ENCODE measurements around the gene HPN. TPM values are rescaled to one million over a fixed set of nuclear protein-coding genes. Genes with fewer than 3 reads are reported as not detected.

HPN gene
- total and polyA plus RNA-seq, 2 experiments from 2014 or later = 14.0 to 17.4 TPM

DNA sequence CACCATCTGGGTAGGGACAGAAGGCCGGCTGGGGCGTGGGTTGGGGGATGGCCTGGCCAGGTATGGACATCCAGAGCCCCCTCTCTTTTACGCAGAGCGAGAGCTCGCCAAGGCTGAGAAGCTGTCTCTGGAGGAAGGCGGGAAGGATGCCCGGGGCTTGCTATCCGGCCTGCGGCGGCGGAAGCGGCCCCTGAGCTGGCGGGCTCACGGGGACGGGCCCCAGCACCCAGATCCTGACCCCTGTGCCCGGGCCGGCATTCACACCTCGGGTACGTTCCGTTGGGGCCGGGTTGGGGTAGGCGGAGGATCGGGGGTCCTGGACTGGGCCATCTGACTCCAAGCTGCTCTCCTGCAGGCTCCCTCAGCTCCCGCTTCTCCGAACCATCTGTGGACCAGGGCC lies 19.9 kb upstream of the HPN start:
- H2AFZ ChIP-seq = no peak overlapping the region
- no peak overlapping the region for H3K27ac ChIP-seq (ENCODE audit: low read depth)
- ATAC-seq (no peak), DNase-seq (ENCODE audit: low spot score) (no peak)
- H3K4me2 ChIP-seq = no peak overlapping the region
- no peak for TF ChIP-seq CREB1 (CRISPR knock-in tag; IDR thresholded peaks at IDR 0.05; ENCODE audit: low read depth)
- TF ChIP-seq EZH2 (IDR thresholded peaks at IDR 0.05; ENCODE audit: low read depth, unreplicated experiment) = no peak
- TF ChIP-seq, protein P1, sequence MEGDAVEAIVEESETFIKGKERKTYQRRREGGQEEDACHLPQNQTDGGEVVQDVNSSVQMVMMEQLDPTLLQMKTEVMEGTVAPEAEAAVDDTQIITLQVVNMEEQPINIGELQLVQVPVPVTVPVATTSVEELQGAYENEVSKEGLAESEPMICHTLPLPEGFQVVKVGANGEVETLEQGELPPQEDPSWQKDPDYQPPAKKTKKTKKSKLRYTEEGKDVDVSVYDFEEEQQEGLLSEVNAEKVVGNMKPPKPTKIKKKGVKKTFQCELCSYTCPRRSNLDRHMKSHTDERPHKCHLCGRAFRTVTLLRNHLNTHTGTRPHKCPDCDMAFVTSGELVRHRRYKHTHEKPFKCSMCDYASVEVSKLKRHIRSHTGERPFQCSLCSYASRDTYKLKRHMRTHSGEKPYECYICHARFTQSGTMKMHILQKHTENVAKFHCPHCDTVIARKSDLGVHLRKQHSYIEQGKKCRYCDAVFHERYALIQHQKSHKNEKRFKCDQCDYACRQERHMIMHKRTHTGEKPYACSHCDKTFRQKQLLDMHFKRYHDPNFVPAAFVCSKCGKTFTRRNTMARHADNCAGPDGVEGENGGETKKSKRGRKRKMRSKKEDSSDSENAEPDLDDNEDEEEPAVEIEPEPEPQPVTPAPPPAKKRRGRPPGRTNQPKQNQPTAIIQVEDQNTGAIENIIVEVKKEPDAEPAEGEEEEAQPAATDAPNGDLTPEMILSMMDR (conservative IDR thresholded peaks at IDR 0.05; ENCODE audit: low read depth in 2 of 2) = no peak
- TF ChIP-seq POLR2AphosphoS5 (IDR thresholded peaks at IDR 0.05; ENCODE audit: low read depth) = 0 out of 2 replicates have a peak, but pooled peaks have one; percentile 15
- no peak for TF ChIP-seq NANOG (IDR thresholded peaks at IDR 0.05; ENCODE audit: borderline replicate concordance)
- TF ChIP-seq, protein P2, sequence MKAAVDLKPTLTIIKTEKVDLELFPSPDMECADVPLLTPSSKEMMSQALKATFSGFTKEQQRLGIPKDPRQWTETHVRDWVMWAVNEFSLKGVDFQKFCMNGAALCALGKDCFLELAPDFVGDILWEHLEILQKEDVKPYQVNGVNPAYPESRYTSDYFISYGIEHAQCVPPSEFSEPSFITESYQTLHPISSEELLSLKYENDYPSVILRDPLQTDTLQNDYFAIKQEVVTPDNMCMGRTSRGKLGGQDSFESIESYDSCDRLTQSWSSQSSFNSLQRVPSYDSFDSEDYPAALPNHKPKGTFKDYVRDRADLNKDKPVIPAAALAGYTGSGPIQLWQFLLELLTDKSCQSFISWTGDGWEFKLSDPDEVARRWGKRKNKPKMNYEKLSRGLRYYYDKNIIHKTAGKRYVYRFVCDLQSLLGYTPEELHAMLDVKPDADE (IDR thresholded peaks at IDR 0.05) = no peak
- TF ChIP-seq ZNF114 (CRISPR knock-in tag; IDR thresholded peaks at IDR 0.05) = no peak
- peaks cover 21% of the 10 kb centered on the region for H3F3A ChIP-seq (replicated peaks; ENCODE audit: low read depth)
- no peaks in the 10 kb centered on the region; the same call in 2 of the 3 replicates for H3K9me3 Mint-ChIP-seq
- peaks cover 5% of the 10 kb centered on the region for H3K27me3 Mint-ChIP-seq (ENCODE audit: insufficient read depth, low read depth, poor library complexity)
- H3K4me3 Mint-ChIP-seq = no peak overlapping the region
- H3K4me3 ChIP-seq = no peak overlapping the region
- no peaks in the 10 kb centered on the region for H3K4me1 ChIP-seq (ENCODE audit: insufficient read depth)
- H3K27ac Mint-ChIP-seq = no peak overlapping the region
- no peaks in the 10 kb centered on the region for H3K9me2 ChIP-seq (ENCODE audit: insufficient read depth)
- no peaks in the 10 kb centered on the region for H3K79me2 ChIP-seq (replicated peaks; ENCODE audit: insufficient read depth)
- peaks cover 61% of the 10 kb centered on the region for H3K36me3 ChIP-seq (ENCODE audit: insufficient read depth)
- peaks cover 6% of the 10 kb centered on the region; the same call in 1 of the 2 replicates for H4K20me1 ChIP-seq (replicated peaks; ENCODE audit: insufficient read depth)
- no peaks in the 10 kb centered on the region for H3K4me1 Mint-ChIP-seq
- H3K36me3 Mint-ChIP-seq (ENCODE audit: low read depth) = peaks cover 87% of the 10 kb centered on the region
- H3K27me3 ChIP-seq (ENCODE audit: insufficient read depth) = no peaks in the 10 kb centered on the region

DNA sequence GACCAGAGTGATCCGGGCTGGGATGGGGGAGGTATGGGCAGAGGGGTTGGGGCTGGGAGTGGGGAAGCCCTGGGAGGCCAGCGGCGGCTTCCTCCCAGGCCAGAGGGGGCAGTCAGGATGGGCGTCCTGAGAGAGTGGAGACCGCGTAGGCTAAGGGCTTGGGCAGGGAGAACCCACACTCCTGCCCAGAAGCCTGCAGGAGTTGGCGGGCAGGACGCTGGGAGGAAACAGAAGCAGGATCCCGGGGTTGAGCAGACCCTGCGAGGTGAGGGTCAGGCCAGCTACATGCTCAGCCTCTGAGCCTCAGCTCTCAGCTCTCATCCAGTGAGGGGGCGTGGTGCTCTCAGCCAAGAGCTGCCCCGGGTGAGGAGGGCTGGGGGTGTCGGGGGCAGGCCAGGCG lies 19.1 kb upstream of the HPN start:
- no peak for ATAC-seq
- Histone ChIP-seq H3K4me2 (no peak overlapping the region), H3K4me3 (no peak overlapping the region), H2AFZ (no peak overlapping the region), H3K36me3 (ENCODE audit: insufficient read depth) (peaks cover 62% of the 10 kb centered on the region), H3K4me1 (ENCODE audit: insufficient read depth) (0 out of 2 replicates have a peak, but pooled peaks cover 5% of the 10 kb centered on the region), H3K79me2 (replicated peaks; ENCODE audit: insufficient read depth) (no peaks in the 10 kb centered on the region), H3K27ac (ENCODE audit: low read depth) (no peak overlapping the region), H3K27me3 (ENCODE audit: insufficient read depth) (no peaks in the 10 kb centered on the region), H3F3A (replicated peaks; ENCODE audit: low read depth) (peaks cover 30% of the 10 kb centered on the region), H3K9me2 (ENCODE audit: insufficient read depth) (no peaks in the 10 kb centered on the region), H4K20me1 (replicated peaks; ENCODE audit: insufficient read depth) (peaks cover 9% of the 10 kb centered on the region; the same call in 1 of the 2 replicates)
- DNase-seq (ENCODE audit: low spot score) = no peak
- H3K27ac Mint-ChIP-seq = no peak overlapping the region
- H3K4me3 Mint-ChIP-seq = no peak overlapping the region
- peaks cover 8% of the 10 kb centered on the region for H3K27me3 Mint-ChIP-seq (ENCODE audit: insufficient read depth, low read depth, poor library complexity)
- no peaks in the 10 kb centered on the region; the same call in 2 of the 3 replicates for H3K9me3 Mint-ChIP-seq
- peaks cover 90% of the 10 kb centered on the region for H3K36me3 Mint-ChIP-seq (ENCODE audit: low read depth)
- H3K4me1 Mint-ChIP-seq = no peaks in the 10 kb centered on the region; the same call in 2 of the 3 replicates
- TF ChIP-seq JUNB (IDR thresholded peaks at IDR 0.05; ENCODE audit: unreplicated experiment) (no peak), STAT1 (IDR thresholded peaks at IDR 0.05; ENCODE audit: unreplicated experiment) (no peak), EZH2 (IDR thresholded peaks at IDR 0.05; ENCODE audit: low read depth, unreplicated experiment) (no peak), ZNF331 (CRISPR knock-in tag; IDR thresholded peaks at IDR 0.05; ENCODE audit: low read depth) (no peak)
- TF ChIP-seq, protein P2 (IDR thresholded peaks at IDR 0.05) = no peak
- TF ChIP-seq, protein P3, sequence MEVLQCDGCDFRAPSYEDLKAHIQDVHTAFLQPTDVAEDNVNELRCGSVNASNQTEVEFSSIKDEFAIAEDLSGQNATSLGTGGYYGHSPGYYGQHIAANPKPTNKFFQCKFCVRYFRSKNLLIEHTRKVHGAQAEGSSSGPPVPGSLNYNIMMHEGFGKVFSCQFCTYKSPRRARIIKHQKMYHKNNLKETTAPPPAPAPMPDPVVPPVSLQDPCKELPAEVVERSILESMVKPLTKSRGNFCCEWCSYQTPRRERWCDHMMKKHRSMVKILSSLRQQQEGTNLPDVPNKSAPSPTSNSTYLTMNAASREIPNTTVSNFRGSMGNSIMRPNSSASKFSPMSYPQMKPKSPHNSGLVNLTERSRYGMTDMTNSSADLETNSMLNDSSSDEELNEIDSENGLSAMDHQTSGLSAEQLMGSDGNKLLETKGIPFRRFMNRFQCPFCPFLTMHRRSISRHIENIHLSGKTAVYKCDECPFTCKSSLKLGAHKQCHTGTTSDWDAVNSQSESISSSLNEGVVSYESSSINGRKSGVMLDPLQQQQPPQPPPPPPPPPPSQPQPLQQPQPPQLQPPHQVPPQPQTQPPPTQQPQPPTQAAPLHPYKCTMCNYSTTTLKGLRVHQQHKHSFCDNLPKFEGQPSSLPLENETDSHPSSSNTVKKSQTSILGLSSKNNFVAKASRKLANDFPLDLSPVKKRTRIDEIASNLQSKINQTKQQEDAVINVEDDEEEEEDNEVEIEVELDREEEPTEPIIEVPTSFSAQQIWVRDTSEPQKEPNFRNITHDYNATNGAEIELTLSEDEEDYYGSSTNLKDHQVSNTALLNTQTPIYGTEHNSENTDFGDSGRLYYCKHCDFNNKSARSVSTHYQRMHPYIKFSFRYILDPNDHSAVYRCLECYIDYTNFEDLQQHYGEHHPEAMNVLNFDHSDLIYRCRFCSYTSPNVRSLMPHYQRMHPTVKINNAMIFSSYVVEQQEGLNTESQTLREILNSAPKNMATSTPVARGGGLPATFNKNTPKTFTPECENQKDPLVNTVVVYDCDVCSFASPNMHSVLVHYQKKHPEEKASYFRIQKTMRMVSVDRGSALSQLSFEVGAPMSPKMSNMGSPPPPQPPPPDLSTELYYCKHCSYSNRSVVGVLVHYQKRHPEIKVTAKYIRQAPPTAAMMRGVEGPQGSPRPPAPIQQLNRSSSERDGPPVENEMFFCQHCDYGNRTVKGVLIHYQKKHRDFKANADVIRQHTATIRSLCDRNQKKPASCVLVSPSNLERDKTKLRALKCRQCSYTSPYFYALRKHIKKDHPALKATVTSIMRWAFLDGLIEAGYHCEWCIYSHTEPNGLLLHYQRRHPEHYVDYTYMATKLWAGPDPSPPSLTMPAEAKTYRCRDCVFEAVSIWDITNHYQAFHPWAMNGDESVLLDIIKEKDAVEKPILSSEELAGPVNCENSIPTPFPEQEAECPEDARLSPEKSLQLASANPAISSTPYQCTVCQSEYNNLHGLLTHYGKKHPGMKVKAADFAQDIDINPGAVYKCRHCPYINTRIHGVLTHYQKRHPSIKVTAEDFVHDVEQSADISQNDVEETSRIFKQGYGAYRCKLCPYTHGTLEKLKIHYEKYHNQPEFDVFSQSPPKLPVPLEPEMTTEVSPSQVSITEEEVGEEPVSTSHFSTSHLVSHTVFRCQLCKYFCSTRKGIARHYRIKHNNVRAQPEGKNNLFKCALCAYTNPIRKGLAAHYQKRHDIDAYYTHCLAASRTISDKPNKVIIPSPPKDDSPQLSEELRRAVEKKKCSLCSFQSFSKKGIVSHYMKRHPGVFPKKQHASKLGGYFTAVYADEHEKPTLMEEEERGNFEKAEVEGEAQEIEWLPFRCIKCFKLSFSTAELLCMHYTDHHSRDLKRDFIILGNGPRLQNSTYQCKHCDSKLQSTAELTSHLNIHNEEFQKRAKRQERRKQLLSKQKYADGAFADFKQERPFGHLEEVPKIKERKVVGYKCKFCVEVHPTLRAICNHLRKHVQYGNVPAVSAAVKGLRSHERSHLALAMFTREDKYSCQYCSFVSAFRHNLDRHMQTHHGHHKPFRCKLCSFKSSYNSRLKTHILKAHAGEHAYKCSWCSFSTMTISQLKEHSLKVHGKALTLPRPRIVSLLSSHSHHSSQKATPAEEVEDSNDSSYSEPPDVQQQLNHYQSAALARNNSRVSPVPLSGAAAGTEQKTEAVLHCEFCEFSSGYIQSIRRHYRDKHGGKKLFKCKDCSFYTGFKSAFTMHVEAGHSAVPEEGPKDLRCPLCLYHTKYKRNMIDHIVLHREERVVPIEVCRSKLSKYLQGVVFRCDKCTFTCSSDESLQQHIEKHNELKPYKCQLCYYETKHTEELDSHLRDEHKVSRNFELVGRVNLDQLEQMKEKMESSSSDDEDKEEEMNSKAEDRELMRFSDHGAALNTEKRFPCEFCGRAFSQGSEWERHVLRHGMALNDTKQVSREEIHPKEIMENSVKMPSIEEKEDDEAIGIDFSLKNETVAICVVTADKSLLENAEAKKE (CRISPR knock-in tag; IDR thresholded peaks at IDR 0.05) = no peak

All from GM23338 (cell line).